Measurements from ENCODE around the gene P2RX5.

P2RX5 gene

DNA sequence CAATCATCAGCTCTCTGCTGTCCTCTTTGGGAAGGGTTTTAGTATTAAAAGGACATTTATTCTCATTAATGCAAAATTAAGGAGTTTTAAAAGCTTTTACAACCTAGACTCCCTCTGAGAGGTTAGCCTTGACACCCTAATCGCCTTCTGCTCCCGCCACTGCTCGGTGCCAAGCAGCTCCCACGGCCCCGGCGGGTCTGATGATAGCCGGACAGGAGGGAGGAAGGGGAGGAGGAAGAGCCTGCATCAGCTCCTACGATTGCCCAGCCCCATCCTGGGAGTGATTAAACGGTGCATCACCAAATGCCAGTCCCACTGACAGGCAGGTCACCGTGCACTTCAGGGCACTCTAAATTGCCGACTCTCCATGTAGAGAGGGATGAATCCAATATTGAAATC is 68.2 kb downstream of the P2RX5 start:
- Histone ChIP-seq H3K27me3 (ENCODE audit: insufficient read depth, insufficient read length) (no peaks in the 10 kb centered on the region), H3K4me1 (ENCODE audit: insufficient read depth, insufficient read length) (peaks cover 5% of the 10 kb centered on the region), H3K36me3 (ENCODE audit: insufficient read depth, insufficient read length, low read length) (peaks cover 60% of the 10 kb centered on the region), H3K9ac (ENCODE audit: insufficient read length, low read depth) (no peak overlapping the region), H3K4me3 (ENCODE audit: insufficient read length, low read depth) (no peak overlapping the region), H3K9me3 (ENCODE audit: insufficient read depth, low read length) (no peaks in the 10 kb centered on the region)
- TF ChIP-seq YY1 (IDR thresholded peaks at IDR 0.05; ENCODE audit: insufficient read depth, insufficient read length): no peak
- TF ChIP-seq SUZ12 (IDR thresholded peaks at IDR 0.05; ENCODE audit: extremely low read depth, insufficient read depth, insufficient read length): no peak
- no peak for TF ChIP-seq ZNF274 (IDR thresholded peaks at IDR 0.05; ENCODE audit: low read depth, low read length)
- DNase-seq (ENCODE audit: low read depth, low spot score): no peak

DNA sequence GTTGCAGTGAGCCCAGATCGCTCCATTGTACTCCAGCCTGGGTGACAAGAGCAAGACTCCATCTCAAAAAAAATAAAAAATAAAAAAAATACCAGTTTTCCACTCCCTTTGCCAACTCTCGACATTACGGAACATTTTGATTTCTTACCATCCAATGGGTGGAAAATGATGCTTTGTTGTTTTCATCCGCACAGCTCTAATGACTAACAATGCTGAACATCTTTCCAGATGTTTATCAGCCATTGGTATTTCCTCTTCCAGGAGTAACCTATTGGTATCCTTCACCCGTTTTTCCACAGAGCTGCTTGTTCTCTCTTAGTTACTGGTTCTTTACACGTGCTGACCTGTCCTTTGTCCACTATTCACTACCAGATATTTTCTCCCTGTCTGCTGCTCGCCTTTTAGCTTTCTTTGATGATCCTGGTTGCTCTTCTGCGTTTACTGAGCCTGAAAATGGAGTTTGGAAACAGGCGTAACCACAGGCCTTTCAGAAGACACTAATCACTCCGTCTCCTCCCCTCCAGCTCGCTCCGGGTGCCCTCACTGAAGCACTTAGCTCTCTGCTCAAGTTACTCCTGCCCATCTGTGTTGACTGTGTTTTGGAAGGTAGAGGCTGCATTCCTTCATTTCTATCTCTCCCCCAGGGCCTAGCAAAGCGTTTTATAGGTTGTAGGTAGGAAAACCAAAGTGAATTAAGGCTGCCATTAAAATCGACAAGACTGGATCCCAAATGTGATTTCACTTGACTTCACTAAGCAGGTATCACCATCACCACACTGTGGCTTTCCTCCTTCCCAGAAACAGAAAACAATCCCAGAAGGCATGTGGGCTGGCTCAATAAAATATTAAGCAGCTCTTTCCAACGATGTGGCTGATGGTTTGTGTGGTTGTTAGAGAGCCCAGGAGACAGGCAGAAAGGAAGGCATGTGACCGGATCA is 68.9 kb downstream of the P2RX5 start:
- no peak for TF ChIP-seq SUZ12 (IDR thresholded peaks at IDR 0.05; ENCODE audit: extremely low read depth, insufficient read depth, insufficient read length)
- no peak for TF ChIP-seq YY1 (IDR thresholded peaks at IDR 0.05; ENCODE audit: insufficient read depth, insufficient read length)
- no peak for TF ChIP-seq ZNF274 (IDR thresholded peaks at IDR 0.05; ENCODE audit: low read depth, low read length)
- DNase-seq (ENCODE audit: low read depth, low spot score): no peak
- peaks cover 5% of the 10 kb centered on the region for H3K4me1 ChIP-seq (ENCODE audit: insufficient read depth, insufficient read length)
- no peaks in the 10 kb centered on the region for H3K27me3 ChIP-seq (ENCODE audit: insufficient read depth, insufficient read length)
- no peak overlapping the region for H3K9ac ChIP-seq (ENCODE audit: insufficient read length, low read depth)
- H3K9me3 ChIP-seq (ENCODE audit: insufficient read depth, low read length): no peaks in the 10 kb centered on the region
- peaks cover 58% of the 10 kb centered on the region for H3K36me3 ChIP-seq (ENCODE audit: insufficient read depth, insufficient read length, low read length)
- H3K4me3 ChIP-seq (ENCODE audit: insufficient read length, low read depth): no peak overlapping the region
